ENCODE measurements around the gene DOCK9. TPM values are rescaled to one million over a fixed set of nuclear protein-coding genes. Genes with fewer than 3 reads are reported as not detected.

The DOCK9 gene
- total and polyA plus RNA-seq, 2 experiments from 2014 or later: 8.5 to 57.7 TPM

GRCh38 chr13:98950705-98951104 is 27.2 kb downstream of the DOCK9 start (continued):
- TF ChIP-seq ZNF462 (CRISPR knock-in tag; IDR thresholded peaks at IDR 0.05): no peak
- no peak for TF ChIP-seq ETS1 (IDR thresholded peaks at IDR 0.05)
- TF ChIP-seq STAT1 (IDR thresholded peaks at IDR 0.05; ENCODE audit: unreplicated experiment): no peak
- no peak for TF ChIP-seq REST (IDR thresholded peaks at IDR 0.05; ENCODE audit: unreplicated experiment)
- no peak for TF ChIP-seq ZNF114 (CRISPR knock-in tag; IDR thresholded peaks at IDR 0.05)
- TF ChIP-seq NANOG (IDR thresholded peaks at IDR 0.05; ENCODE audit: borderline replicate concordance): no peak
- TF ChIP-seq EZH2 (IDR thresholded peaks at IDR 0.05; ENCODE audit: low read depth, unreplicated experiment): no peak
